ENCODE measurements around the gene MFAP5. TPM values are rescaled to one million over a fixed set of nuclear protein-coding genes. Genes with fewer than 3 reads are reported as not detected.

The MFAP5 gene
- total and polyA plus RNA-seq, 10 of the 15 experiments (the other 5 are each of a cell fraction or from before 2014, with no cell fraction given) = 0.06 to 0.14 (median 0.12) TPM; not detected in 7

DNA sequence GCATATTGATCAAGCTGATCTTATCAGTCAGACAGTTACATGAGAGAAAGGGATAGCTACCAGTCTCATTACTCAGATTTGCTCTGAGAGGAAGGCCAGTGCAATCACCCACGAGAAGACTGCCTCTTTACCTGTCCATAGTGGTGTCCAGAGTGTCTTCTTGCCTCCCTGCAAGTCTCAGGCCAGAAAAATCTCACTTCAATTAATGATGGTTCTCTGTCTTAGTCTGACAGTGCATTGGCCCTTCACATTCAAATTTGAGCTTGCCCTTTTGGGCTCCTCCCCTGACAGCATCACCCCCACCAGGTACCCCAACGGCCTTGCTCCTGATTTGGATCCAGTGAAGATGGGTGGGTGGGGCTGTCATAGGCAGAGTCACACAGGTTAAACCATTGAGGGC is 50.0 kb downstream of the MFAP5 start, which contains the start of gene AICDA:
TSS of gene AICDA (minus strand) at position 231 of the 400 bp plus-strand sequence. CDS start at position 139, 92 bp downstream.
- H3K79me2 ChIP-seq (ENCODE audit: control insufficient read depth, insufficient read depth, low read length) = peaks cover 9% of the 10 kb centered on the region
- H3K27ac ChIP-seq (ENCODE audit: control insufficient read depth, insufficient read depth) = peak within 1 kb of the TSS; percentile 59; the same call in 1 of the 2 replicates
- H3K9ac ChIP-seq (ENCODE audit: control insufficient read depth, insufficient read depth, low read length) = peak within 1 kb of the TSS; percentile 40
- ChIA-PET CTCF (interaction anchor here (0.6 to 7.7 kb wide), 11 partner anchors 10 to 426 kb away, joined by 3 to 148 read pairs (median 5); partner anchors contain the start of gene CLEC4E), RAD21 (ENCODE audit: unreplicated experiment) (interaction anchor here (1.6 to 6.2 kb wide), 5 partner anchors 10 to 69 kb away, joined by 5 to 81 read pairs (median 9); no protein-coding TSS in a partner anchor), POLR2A (interaction anchor here (0.8 to 3.8 kb wide), 4 partner anchors 10 to 32 kb away, joined by 4 to 19 read pairs (median 9); no protein-coding TSS in a partner anchor), SMC1A (ENCODE audit: uncharacterized antibody, unreplicated experiment) (interaction anchor here (0.6 to 7.0 kb wide), 9 partner anchors 10 to 679 kb away, joined by 3 to 89 read pairs (median 11); no protein-coding TSS in a partner anchor)
- H3K27me3 ChIP-seq (replicated peaks in 1 of 2; ENCODE audit: control insufficient read depth in 2 of 2, insufficient read depth in 2 of 2, low read length in 1 of 2) = no peaks in the 10 kb centered on the region
- H3K4me2 ChIP-seq (ENCODE audit: control insufficient read depth, insufficient read depth) = peak within 1 kb of the TSS; percentile 72
- no peaks in the 10 kb centered on the region; the same call in 2 of the 3 replicates for H3K9me3 ChIP-seq (replicated peaks; ENCODE audit: control insufficient read depth, insufficient read depth, low read length)
- intact Hi-C loops (cut with micrococcal nuclease; ENCODE audit: unreplicated experiment) (no loop called here), in situ Hi-C loops (cut with MboI) (no loop called here)
- no peaks in the 10 kb centered on the region for H3K36me3 ChIP-seq (ENCODE audit: control insufficient read depth in 2 of 2, insufficient read depth in 2 of 2, low read length in 1 of 2)
- peaks cover 30% of the 10 kb centered on the region for H3K4me1 ChIP-seq (ENCODE audit: control insufficient read depth, insufficient read depth, low read length)
- H4K20me1 ChIP-seq (ENCODE audit: control insufficient read depth, insufficient read depth) = no peaks in the 10 kb centered on the region
- no peak within 1 kb of the TSS; the same call in 1 of the 2 replicates for H3K4me3 ChIP-seq
- peak; percentile 52 for ATAC-seq
- peak within 1 kb of the TSS; percentile 28 for H2AFZ ChIP-seq (ENCODE audit: control insufficient read depth, low read depth, low read length)
- no peak for FAIRE-seq
- 0% methylated on average over 2 of the region's 2 CpGs for WGBS (ENCODE audit: insufficient coverage, insufficient replicate concordance, low lambda C conversion rate, missing lambda C conversion rate)
- no TSS peak for BruUV-seq (replicated peaks)
- DNase-seq (ENCODE audit: low read depth, low spot score) = no peak
- TF ChIP-seq RB1 (IDR thresholded peaks at IDR 0.05; ENCODE audit: borderline replicate concordance) (no peak), BMI1 (IDR thresholded peaks at IDR 0.05; ENCODE audit: borderline replicate concordance) (no peak), TAF1 (IDR thresholded peaks at IDR 0.05; ENCODE audit: borderline replicate concordance, low read depth, low read length) (peak; percentile 79; the same call in 1 of the 2 replicates), SMAD5 (IDR thresholded peaks at IDR 0.05; ENCODE audit: low read depth) (peak; percentile 70; the same call in 1 of the 2 replicates), LARP7 (IDR thresholded peaks at IDR 0.05) (no peak), MEF2A (IDR thresholded peaks at IDR 0.05; ENCODE audit: insufficient read depth, low read depth, low read length) (peak; percentile 16; the same call in 1 of the 2 replicates), YY1 (IDR thresholded peaks at IDR 0.05; ENCODE audit: low read depth, low read length) (0 out of 2 replicates have a peak, but pooled peaks have one; percentile 19), POU2F2 (IDR thresholded peaks at IDR 0.05; ENCODE audit: borderline replicate concordance, low read depth, low read length) (0 out of 3 replicates have a peak, but pooled peaks have one; percentile 20), HDAC2 (IDR thresholded peaks at IDR 0.05) (no peak), SMAD1 (IDR thresholded peaks at IDR 0.05; ENCODE audit: low read depth, partially characterized antibody) (peak; percentile 26), ASH2L (IDR thresholded peaks at IDR 0.05; ENCODE audit: borderline replicate concordance, low read depth) (no peak), POLR2AphosphoS2 (IDR thresholded peaks at IDR 0.05; ENCODE audit: low read depth, low read length) (peak; percentile 76; the same call in 1 of the 2 replicates), POLR2AphosphoS5 (IDR thresholded peaks at IDR 0.05; ENCODE audit: low read length) (peak; percentile 93), PML (IDR thresholded peaks at IDR 0.05; ENCODE audit: low read length) (peak; percentile 69)
- TF ChIP-seq, protein P1, sequence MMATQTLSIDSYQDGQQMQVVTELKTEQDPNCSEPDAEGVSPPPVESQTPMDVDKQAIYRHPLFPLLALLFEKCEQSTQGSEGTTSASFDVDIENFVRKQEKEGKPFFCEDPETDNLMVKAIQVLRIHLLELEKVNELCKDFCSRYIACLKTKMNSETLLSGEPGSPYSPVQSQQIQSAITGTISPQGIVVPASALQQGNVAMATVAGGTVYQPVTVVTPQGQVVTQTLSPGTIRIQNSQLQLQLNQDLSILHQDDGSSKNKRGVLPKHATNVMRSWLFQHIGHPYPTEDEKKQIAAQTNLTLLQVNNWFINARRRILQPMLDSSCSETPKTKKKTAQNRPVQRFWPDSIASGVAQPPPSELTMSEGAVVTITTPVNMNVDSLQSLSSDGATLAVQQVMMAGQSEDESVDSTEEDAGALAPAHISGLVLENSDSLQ (IDR thresholded peaks at IDR 0.05) = peak; percentile 40; the same call in 1 of the 2 replicates
- TF ChIP-seq, protein P2, sequence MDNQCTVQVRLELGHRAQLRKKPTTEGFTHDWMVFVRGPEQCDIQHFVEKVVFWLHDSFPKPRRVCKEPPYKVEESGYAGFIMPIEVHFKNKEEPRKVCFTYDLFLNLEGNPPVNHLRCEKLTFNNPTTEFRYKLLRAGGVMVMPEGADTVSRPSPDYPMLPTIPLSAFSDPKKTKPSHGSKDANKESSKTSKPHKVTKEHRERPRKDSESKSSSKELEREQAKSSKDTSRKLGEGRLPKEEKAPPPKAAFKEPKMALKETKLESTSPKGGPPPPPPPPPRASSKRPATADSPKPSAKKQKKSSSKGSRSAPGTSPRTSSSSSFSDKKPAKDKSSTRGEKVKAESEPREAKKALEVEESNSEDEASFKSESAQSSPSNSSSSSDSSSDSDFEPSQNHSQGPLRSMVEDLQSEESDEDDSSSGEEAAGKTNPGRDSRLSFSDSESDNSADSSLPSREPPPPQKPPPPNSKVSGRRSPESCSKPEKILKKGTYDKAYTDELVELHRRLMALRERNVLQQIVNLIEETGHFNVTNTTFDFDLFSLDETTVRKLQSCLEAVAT (IDR thresholded peaks at IDR 0.05) = peak; percentile 63; the same call in 1 of the 2 replicates
- TF ChIP-seq, protein P3, sequence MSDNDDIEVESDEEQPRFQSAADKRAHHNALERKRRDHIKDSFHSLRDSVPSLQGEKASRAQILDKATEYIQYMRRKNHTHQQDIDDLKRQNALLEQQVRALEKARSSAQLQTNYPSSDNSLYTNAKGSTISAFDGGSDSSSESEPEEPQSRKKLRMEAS (IDR thresholded peaks at IDR 0.05; ENCODE audit: low read depth, low read length) = no peak; the same call in 1 of the 2 replicates
- TF ChIP-seq, protein P4, sequence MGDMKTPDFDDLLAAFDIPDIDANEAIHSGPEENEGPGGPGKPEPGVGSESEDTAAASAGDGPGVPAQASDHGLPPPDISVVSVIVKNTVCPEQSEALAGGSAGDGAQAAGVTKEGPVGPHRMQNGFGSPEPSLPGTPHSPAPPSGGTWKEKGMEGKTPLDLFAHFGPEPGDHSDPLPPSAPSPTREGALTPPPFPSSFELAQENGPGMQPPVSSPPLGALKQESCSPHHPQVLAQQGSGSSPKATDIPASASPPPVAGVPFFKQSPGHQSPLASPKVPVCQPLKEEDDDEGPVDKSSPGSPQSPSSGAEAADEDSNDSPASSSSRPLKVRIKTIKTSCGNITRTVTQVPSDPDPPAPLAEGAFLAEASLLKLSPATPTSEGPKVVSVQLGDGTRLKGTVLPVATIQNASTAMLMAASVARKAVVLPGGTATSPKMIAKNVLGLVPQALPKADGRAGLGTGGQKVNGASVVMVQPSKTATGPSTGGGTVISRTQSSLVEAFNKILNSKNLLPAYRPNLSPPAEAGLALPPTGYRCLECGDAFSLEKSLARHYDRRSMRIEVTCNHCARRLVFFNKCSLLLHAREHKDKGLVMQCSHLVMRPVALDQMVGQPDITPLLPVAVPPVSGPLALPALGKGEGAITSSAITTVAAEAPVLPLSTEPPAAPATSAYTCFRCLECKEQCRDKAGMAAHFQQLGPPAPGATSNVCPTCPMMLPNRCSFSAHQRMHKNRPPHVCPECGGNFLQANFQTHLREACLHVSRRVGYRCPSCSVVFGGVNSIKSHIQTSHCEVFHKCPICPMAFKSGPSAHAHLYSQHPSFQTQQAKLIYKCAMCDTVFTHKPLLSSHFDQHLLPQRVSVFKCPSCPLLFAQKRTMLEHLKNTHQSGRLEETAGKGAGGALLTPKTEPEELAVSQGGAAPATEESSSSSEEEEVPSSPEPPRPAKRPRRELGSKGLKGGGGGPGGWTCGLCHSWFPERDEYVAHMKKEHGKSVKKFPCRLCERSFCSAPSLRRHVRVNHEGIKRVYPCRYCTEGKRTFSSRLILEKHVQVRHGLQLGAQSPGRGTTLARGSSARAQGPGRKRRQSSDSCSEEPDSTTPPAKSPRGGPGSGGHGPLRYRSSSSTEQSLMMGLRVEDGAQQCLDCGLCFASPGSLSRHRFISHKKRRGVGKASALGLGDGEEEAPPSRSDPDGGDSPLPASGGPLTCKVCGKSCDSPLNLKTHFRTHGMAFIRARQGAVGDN (IDR thresholded peaks at IDR 0.05) = 0 out of 2 replicates have a peak, but pooled peaks have one; percentile 16
